ENCODE data around the gene ZFPM1.

The ZFPM1 gene

DNA sequence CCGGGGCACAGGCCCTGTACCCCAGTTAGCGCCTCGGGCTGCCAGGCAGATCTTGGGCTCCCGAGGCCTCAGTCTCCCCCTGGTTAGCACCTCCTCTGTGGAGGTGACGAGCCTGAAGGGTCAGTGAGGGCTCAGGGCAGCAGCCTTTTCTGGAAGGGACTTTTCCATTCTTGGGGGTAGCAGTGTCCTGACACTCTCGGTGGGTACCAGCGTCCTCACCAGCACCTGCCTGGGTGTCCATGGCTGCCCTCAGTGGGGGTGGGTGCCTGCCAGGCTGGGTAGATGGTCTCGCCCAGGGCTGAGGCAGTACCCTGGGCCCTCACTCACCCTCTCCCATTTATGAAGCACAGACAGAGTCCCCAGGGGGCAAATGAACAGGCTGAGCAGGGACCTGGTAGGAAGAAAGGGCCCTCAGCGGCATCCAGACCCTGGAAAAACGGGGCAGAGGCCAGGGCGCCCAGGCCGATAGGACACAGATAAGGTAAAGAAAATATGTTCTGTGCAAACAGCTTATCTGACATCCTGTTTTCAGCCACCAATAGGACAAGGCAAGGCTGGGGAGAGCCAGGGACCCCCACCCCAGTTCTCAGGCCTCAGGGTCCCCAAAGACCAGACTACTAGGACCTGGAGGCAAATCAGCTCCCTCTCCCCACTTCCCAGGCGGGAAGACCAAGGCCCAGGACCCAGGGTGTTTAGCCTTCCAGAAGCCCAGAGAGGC is 50.9 kb downstream of the ZFPM1 start:
- TF ChIP-seq ZBTB7A (IDR thresholded peaks at IDR 0.05; ENCODE audit: low read depth) (no peak), TEAD4 (IDR thresholded peaks at IDR 0.05) (no peak), CREB1 (IDR thresholded peaks at IDR 0.05; ENCODE audit: low read depth) (no peak)
- TF ChIP-seq, protein P1, sequence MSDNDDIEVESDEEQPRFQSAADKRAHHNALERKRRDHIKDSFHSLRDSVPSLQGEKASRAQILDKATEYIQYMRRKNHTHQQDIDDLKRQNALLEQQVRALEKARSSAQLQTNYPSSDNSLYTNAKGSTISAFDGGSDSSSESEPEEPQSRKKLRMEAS (IDR thresholded peaks at IDR 0.05), result no peak

DNA sequence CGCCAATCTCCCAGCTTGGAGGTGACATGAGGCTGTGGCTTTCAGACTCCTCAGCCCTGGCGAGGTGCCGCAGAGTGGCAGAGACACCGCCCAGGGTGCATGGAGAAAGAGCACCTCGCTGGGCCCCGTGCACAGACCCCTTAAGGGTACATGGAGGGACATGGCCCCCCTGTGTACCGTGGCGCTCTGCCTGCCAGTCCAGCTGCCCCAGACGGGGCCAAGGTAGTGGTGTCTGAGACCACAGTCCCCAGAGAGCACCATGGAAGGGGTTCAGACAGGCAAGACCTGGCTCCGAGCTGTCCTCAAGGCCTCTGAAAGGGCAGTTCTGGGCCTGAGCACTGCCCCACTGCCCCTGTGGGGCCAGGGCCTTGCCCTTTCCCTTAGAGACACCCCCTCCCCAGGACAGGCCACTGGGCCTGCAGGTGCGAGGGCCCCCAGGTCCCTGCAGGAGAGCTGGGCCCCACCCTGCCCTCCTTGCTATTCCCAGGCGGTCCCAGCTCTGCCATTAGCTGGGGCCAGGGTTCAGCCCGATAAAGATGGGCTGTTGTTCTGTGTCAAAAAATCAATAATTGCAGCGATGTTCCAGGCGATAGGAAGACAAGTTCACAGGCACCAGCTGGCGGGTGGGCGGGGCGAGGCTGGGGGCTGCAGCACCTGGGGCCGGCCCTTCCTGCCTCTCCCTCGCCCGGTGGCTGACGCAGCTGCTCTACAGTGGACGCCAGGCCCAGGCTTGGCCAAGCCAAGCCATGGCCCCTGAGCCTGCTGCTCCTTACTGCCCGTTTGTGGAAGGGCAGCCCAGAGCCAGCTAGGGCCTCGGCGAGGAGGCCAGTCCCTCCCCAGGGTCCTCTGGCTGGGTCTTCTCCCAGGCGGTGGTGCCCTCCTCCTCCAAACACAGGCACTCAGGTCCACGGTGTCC is 51.7 kb downstream of the ZFPM1 start:
- TF ChIP-seq EGR1 (IDR thresholded peaks at IDR 0.05) (no peak), TEAD4 (IDR thresholded peaks at IDR 0.05) (no peak), RAD21 (IDR thresholded peaks at IDR 0.05; ENCODE audit: low read depth) (no peak), TAF1 (IDR thresholded peaks at IDR 0.05; ENCODE audit: low read depth) (no peak), TCF12 (IDR thresholded peaks at IDR 0.05; ENCODE audit: low read depth) (no peak), EP300 (IDR thresholded peaks at IDR 0.05; ENCODE audit: borderline replicate concordance) (no peak), CEBPB (IDR thresholded peaks at IDR 0.05) (no peak)
- TF ChIP-seq, protein P2, sequence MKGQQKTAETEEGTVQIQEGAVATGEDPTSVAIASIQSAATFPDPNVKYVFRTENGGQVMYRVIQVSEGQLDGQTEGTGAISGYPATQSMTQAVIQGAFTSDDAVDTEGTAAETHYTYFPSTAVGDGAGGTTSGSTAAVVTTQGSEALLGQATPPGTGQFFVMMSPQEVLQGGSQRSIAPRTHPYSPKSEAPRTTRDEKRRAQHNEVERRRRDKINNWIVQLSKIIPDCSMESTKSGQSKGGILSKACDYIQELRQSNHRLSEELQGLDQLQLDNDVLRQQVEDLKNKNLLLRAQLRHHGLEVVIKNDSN (IDR thresholded peaks at IDR 0.05), result no peak
- TF ChIP-seq, protein P3, sequence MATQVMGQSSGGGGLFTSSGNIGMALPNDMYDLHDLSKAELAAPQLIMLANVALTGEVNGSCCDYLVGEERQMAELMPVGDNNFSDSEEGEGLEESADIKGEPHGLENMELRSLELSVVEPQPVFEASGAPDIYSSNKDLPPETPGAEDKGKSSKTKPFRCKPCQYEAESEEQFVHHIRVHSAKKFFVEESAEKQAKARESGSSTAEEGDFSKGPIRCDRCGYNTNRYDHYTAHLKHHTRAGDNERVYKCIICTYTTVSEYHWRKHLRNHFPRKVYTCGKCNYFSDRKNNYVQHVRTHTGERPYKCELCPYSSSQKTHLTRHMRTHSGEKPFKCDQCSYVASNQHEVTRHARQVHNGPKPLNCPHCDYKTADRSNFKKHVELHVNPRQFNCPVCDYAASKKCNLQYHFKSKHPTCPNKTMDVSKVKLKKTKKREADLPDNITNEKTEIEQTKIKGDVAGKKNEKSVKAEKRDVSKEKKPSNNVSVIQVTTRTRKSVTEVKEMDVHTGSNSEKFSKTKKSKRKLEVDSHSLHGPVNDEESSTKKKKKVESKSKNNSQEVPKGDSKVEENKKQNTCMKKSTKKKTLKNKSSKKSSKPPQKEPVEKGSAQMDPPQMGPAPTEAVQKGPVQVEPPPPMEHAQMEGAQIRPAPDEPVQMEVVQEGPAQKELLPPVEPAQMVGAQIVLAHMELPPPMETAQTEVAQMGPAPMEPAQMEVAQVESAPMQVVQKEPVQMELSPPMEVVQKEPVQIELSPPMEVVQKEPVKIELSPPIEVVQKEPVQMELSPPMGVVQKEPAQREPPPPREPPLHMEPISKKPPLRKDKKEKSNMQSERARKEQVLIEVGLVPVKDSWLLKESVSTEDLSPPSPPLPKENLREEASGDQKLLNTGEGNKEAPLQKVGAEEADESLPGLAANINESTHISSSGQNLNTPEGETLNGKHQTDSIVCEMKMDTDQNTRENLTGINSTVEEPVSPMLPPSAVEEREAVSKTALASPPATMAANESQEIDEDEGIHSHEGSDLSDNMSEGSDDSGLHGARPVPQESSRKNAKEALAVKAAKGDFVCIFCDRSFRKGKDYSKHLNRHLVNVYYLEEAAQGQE (IDR thresholded peaks at IDR 0.05; ENCODE audit: low read depth), result no peak

DNA sequence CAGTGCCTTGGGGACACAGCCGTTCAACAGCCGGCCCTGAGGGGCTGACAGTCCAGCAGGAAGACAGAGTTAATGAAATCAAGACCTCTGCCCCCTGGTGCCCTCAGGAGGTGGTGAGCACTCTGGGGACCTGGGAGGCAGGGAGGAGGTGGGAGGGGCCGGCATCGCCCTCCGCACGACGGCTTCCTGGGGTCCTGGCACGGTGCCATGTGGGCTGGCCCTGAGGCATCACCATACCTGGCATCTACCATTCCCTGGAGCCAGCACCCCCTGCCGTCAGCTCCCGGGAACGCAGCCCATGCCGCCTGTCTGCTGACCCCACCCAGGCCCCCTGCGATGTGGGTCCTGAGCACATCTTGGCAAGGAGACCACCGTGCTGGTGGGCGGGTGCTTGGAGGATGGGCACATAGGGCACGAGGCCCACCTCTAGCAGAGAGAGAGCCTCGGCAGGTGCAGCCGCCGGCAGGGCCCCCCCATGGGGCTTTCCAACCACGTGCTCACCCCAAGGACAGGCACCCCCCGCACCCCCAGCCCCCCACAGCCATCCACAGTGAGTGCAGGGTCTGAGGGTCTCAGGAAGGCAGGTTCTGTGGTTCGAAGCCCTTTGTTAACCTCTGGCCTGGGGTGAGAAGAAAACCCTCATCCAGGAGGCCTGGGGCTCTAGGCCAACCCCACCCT is 52.5 kb downstream of the ZFPM1 start:
- TF ChIP-seq, protein P1 (IDR thresholded peaks at IDR 0.05), result no peak
- no peak for TF ChIP-seq CEBPB (IDR thresholded peaks at IDR 0.05)
- no peak for TF ChIP-seq EP300 (IDR thresholded peaks at IDR 0.05; ENCODE audit: borderline replicate concordance)
- TF ChIP-seq EGR1 (IDR thresholded peaks at IDR 0.05), result no peak
- TF ChIP-seq, protein P3 (IDR thresholded peaks at IDR 0.05; ENCODE audit: low read depth), result no peak
- no peak for TF ChIP-seq TCF12 (IDR thresholded peaks at IDR 0.05; ENCODE audit: low read depth)
- no peak for TF ChIP-seq TEAD4 (IDR thresholded peaks at IDR 0.05)
- TF ChIP-seq RAD21 (IDR thresholded peaks at IDR 0.05; ENCODE audit: low read depth), result peak; percentile 63
- TF ChIP-seq CREB1 (IDR thresholded peaks at IDR 0.05; ENCODE audit: low read depth), result no peak
- peak; percentile 97 for TF ChIP-seq NFIC (IDR thresholded peaks at IDR 0.05)
- TF ChIP-seq ZBTB7A (IDR thresholded peaks at IDR 0.05; ENCODE audit: low read depth), result 0 out of 2 replicates have a peak, but pooled peaks have one; percentile 72
- TF ChIP-seq, protein P2 (IDR thresholded peaks at IDR 0.05), result 0 out of 2 replicates have a peak, but pooled peaks have one; percentile 2
- TF ChIP-seq YY1 (IDR thresholded peaks at IDR 0.05; ENCODE audit: low read depth), result no peak
- no peak for TF ChIP-seq TAF1 (IDR thresholded peaks at IDR 0.05; ENCODE audit: low read depth)
- no peak for TF ChIP-seq FOXM1 (IDR thresholded peaks at IDR 0.05; ENCODE audit: borderline replicate concordance, low read depth)

DNA sequence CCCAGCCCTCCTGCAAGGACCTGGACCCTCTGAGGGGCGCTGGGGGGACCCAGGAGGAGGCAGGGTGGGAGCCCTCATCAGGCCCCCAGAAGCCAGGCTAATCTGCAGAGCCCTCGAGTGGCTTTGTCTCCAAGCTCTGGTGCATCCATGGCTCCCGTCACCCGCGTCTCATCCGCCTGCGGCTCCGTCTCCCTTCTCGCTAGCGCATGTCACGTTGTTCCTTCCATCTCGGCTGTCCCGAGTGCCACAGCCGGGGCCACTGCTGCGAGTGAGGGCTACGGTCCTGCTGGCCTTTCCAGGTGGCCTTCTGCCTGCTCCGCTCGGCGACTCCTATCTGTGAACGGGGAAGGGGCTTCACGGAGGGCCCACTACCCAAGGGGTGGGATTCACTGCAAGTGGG is 53.6 kb downstream of the ZFPM1 start:
- TF ChIP-seq, protein P1 (IDR thresholded peaks at IDR 0.05), result no peak
- TF ChIP-seq, protein P2 (IDR thresholded peaks at IDR 0.05), result no peak
- TF ChIP-seq TAF1 (IDR thresholded peaks at IDR 0.05; ENCODE audit: low read depth), result no peak
- TF ChIP-seq, protein P3 (IDR thresholded peaks at IDR 0.05; ENCODE audit: low read depth), result no peak
- no peak for TF ChIP-seq CEBPB (IDR thresholded peaks at IDR 0.05)
- no peak for TF ChIP-seq YY1 (IDR thresholded peaks at IDR 0.05; ENCODE audit: low read depth)
- no peak for TF ChIP-seq RAD21 (IDR thresholded peaks at IDR 0.05; ENCODE audit: low read depth)
- TF ChIP-seq ZBTB7A (IDR thresholded peaks at IDR 0.05; ENCODE audit: low read depth), result no peak
- TF ChIP-seq EP300 (IDR thresholded peaks at IDR 0.05; ENCODE audit: borderline replicate concordance), result no peak
- TF ChIP-seq EGR1 (IDR thresholded peaks at IDR 0.05), result no peak
- no peak for TF ChIP-seq TEAD4 (IDR thresholded peaks at IDR 0.05)
- no peak for TF ChIP-seq TCF12 (IDR thresholded peaks at IDR 0.05; ENCODE audit: low read depth)
- TF ChIP-seq CREB1 (IDR thresholded peaks at IDR 0.05; ENCODE audit: low read depth), result no peak
- TF ChIP-seq FOXM1 (IDR thresholded peaks at IDR 0.05; ENCODE audit: borderline replicate concordance, low read depth), result no peak
- TF ChIP-seq NFIC (IDR thresholded peaks at IDR 0.05), result no peak
